ENCODE measurements around the gene VWA5B2. TPM values are rescaled to one million over a fixed set of nuclear protein-coding genes. Genes with fewer than 3 reads are reported as not detected.

Gene VWA5B2
- total RNA-seq, 2 donors from 2014 or later = 6.0 to 15.8 TPM

DNA sequence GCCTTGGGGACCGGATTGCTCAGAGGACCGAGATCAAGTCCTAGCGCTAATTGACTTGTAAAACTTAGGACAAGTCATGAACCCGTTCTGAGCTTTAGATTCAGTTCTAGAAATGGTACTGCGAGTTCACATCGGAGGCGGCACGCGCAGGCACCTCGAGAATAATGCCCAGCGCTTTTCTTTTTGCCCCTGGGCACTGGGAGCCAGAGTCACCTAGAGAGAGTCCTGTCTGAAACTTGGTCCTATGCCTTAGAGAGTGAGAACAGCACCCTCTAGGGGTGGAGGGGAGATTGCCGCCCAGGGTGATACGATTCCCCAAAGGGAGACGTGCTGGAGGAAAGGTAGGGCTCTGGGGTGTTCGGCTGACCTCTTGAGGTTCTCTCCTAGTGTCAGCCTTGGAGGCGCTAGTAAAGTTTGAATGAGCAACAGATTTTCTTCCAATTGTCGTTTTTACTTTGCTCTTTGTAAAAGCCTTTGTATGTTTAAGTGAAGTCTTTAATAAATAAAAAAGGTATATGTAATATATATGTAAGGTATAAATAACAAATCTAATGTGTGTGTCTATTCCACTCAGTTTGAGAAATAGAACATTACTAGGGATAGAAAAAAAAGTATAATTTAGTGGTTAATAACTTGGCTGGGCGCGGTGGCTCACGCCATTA is 20.9 kb downstream of the VWA5B2 start:
- intact Hi-C loops (cut with DNase I) = no loop called here
- peaks cover 0 to 3% of the 10 kb centered on the region in 2 donors for H3K36me3 ChIP-seq (replicated peaks in 1 of 2; ENCODE audit: insufficient read depth in 1 of 2, low read depth in 2 of 2)
- DNase-seq (peak; percentile 91 to 96 (median 93)), ATAC-seq (peak; percentile 71)
- peak overlapping the region; percentile 47 to 49 for H3K4me3 ChIP-seq
- H3K27me3 ChIP-seq = no peaks in the 10 kb centered on the region
- peaks cover 21% of the 10 kb centered on the region for H3K4me1 ChIP-seq
- H3K9me3 ChIP-seq = no peaks in the 10 kb centered on the region
- TF ChIP-seq, protein P1, sequence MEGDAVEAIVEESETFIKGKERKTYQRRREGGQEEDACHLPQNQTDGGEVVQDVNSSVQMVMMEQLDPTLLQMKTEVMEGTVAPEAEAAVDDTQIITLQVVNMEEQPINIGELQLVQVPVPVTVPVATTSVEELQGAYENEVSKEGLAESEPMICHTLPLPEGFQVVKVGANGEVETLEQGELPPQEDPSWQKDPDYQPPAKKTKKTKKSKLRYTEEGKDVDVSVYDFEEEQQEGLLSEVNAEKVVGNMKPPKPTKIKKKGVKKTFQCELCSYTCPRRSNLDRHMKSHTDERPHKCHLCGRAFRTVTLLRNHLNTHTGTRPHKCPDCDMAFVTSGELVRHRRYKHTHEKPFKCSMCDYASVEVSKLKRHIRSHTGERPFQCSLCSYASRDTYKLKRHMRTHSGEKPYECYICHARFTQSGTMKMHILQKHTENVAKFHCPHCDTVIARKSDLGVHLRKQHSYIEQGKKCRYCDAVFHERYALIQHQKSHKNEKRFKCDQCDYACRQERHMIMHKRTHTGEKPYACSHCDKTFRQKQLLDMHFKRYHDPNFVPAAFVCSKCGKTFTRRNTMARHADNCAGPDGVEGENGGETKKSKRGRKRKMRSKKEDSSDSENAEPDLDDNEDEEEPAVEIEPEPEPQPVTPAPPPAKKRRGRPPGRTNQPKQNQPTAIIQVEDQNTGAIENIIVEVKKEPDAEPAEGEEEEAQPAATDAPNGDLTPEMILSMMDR (IDR thresholded peaks at IDR 0.05) = peak; percentile 88 to 97 (median 91)
- TF ChIP-seq POLR2A (IDR thresholded peaks at IDR 0.05) = no peak
- 14 to 16% methylated on average over 17 to 20 of the region's 20 CpGs for WGBS, 2 donors
- H3K27ac ChIP-seq = peak overlapping the region; percentile 35 to 95 (median 82)

DNA sequence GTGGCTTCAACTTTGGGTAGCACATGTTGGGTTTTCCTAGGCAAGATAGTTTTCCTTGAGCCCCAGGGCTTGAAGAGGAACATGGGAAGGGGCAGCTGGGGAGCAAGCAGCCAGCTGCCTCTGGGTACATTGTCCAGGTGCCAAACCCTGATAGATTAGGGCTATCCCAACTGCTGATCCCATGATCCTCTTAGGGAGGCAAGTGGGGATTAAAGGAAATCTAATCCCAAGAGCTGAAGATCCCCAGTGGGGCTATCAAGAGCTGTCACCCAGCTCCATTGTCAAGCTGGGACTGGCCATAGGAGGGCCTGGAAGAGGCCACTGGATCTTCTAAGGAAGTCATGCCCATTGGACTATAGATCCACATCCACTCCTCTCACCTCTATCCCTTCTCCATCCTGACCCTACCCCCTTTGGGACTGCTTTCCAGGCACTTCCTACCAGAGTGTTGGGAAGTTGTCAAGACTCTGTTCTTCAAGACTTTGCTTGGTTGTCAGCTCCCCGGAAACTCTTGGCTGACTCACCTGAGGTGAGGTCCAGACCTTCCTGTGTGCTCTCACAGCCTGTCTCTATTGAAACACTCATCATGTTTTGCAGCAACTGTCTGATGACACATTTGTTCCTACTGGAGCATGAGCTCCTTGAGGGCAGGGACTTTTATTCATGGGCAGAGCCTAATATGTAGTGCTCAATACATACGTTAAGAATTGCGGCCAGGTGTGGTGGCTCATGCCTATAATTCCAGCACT is 26.1 kb downstream of the VWA5B2 start:
- ATAC-seq (no peak), DNase-seq (no peak)
- Histone ChIP-seq H3K27me3 (no peaks in the 10 kb centered on the region), H3K27ac (no peak overlapping the region), H3K4me1 (peaks cover 10% of the 10 kb centered on the region), H3K4me3 (no peak overlapping the region), H3K36me3 (replicated peaks in 1 of 2; ENCODE audit: insufficient read depth in 1 of 2, low read depth in 2 of 2) (no peaks in the 10 kb centered on the region), H3K9me3 (no peaks in the 10 kb centered on the region)
- TF ChIP-seq POLR2A (IDR thresholded peaks at IDR 0.05) = no peak
- TF ChIP-seq, protein P1 (IDR thresholded peaks at IDR 0.05) = no peak
- intact Hi-C loops (cut with DNase I) = no loop called here
- 85 to 91% methylated on average over 2 to 3 of the region's 3 CpGs for WGBS, 2 donors

DNA sequence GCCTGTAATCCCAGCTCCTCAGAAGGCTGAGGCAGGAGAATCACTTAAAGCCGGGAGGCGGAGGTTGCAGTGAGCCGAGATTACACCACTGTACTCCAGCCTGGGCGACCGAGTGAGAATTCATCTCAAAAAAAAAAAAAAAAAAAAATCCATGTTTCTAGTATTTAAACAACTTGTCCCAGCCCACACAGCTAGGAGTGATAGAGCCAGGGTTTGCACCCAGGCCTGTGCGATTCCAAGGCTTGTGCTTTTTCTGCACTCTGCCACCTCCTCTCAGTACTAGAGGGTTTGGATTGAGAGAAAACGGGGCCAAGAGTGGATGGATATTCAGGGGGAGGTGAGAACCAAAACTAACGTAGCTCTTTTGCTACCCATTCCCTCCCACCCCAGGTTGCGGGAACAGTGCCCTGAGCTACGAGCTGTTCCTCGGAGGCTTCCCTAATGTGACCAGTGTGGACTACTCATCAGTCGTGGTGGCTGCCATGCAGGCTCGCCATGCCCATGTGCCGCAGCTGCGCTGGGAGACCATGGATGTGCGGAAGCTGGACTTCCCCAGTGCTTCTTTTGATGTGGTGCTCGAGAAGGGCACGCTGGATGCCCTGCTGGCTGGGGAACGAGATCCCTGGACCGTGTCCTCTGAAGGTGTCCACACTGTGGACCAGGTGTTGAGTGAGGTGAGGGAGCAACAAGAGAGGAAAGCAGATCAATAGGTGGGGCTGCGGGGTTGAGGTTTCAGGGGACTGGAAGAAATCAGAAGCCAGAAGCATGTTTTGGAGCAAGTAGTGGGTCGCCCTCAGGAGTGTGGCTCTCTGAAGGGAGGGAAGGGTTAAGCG is 27.9 kb downstream of the VWA5B2 start:
- Histone ChIP-seq H3K27me3 (no peaks in the 10 kb centered on the region), H3K9me3 (no peaks in the 10 kb centered on the region), H3K4me3 (no peak overlapping the region), H3K4me1 (peaks cover 22% of the 10 kb centered on the region), H3K36me3 (replicated peaks in 1 of 2; ENCODE audit: insufficient read depth in 1 of 2, low read depth in 2 of 2) (no peaks in the 10 kb centered on the region), H3K27ac (no peak overlapping the region)
- intact Hi-C loops (cut with DNase I) = no loop called here
- DNase-seq (no peak), ATAC-seq (no peak)
- no peak for TF ChIP-seq POLR2A (IDR thresholded peaks at IDR 0.05)
- TF ChIP-seq, protein P1 (IDR thresholded peaks at IDR 0.05) = no peak
- 88 to 92% methylated on average over 22 to 23 of the region's 23 CpGs for WGBS, 2 donors

DNA sequence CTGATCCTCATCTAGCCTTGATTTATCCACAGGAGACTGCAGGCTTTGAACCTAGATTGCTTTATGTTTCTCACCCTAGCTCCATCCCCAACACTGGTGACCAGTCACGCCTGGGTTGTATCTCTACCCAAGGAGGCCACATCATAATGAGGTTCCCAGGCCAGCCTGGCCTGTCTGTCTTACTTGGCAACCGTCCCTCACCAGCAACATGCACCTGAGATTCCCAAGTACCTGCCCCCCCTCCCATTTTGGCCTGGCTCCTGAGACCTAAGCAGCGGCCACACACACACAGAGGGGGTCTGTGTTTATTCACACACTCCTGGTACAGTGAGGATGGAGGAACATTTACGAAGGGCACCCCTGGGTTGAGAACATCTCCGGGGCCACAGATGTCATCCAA is 29.5 kb downstream of the VWA5B2 start:
- H3K27me3 ChIP-seq = no peaks in the 10 kb centered on the region
- peaks cover 30% of the 10 kb centered on the region for H3K4me1 ChIP-seq
- 81 to 83% methylated on average over 3 to 5 of the region's 5 CpGs for WGBS, 2 donors
- H3K27ac ChIP-seq = no peak overlapping the region
- DNase-seq (no peak), ATAC-seq (no peak)
- no peaks in the 10 kb centered on the region for H3K36me3 ChIP-seq (replicated peaks in 1 of 2; ENCODE audit: insufficient read depth in 1 of 2, low read depth in 2 of 2)
- H3K4me3 ChIP-seq = no peak overlapping the region
- intact Hi-C loops (cut with DNase I) = no loop called here
- no peaks in the 10 kb centered on the region for H3K9me3 ChIP-seq
- TF ChIP-seq, protein P1 (IDR thresholded peaks at IDR 0.05) = no peak
- TF ChIP-seq POLR2A (IDR thresholded peaks at IDR 0.05) = no peak

Data from body of pancreas (tissue), 4 donors.